Head of caudate nucleus (tissue), 42 donors: ENCODE data around the gene TMOD2.
"Not testable (repeated sequence)": the region's sequence is repeated elsewhere in the genome, so short reads cannot be mapped to it uniquely, and the experiment has no call there.

Experiments used
- DNase-seq, 42 donors: peaks; one replicate each; pipeline versions ENCODE4 v3.0.0 to v3.0.0-alpha.2; 2020 to 2021; ENCODE audit warnings: mixed read lengths in 7 of 42
- intact Hi-C: fragments of 100-400 bp; cut with DNase I; formaldehyde crosslinking; loops from one replicate; pipeline ENCODE4 v1.15.0; 2022

TMOD2 gene

DNA sequence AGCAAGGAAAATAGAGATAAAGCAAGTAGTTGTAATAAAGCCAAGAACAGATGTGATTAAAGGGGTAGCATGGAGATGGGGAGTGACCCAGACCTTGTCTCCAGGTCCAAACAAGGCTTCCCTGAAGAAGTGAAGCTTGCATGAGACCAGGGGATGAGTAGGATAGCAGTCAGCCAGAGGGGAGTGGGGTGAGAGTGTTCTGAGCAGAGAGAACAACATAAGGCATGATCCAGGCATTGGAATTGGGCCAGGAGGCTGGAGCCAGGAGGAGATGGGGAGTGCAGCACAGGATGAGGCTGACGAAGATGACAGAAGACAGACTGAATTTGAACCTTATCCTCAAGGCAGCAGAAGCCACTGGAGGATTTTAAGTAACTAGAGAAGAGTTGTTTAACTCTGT, 7.2 kb downstream of the TMOD2 start:
- peak in 39 of 42 donors; percentile 20 to 90 (median 69) for DNase-seq
- intact Hi-C loops = no loop called here

DNA sequence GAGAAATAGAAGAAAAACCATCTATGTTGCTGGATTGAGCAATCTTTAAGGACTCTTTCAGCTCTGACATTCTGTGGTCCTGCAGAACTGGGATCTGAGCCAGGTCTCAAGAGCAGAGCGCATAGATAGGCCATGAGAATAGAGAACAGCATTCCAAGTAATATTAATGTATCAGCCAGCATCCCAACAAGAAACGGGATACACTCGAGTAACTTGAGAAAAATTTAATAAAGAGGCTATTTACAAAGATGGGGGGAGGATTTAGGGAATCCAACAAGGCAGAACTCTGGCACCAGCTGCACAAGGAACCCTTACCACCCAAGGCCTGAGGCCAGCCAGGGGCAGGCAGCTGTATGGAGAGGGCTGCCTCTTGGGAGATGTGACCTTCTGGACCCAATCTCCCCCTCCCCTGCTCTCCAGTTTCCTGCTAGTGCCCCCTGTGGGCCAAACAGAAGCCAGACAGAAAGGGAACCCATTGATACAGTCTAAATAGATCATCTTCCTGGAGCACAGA, 8.2 kb downstream of the TMOD2 start:
- intact Hi-C loops = no loop called here
- DNase-seq = peak in 8 of 42 donors; percentile 31 to 63 (median 39)

DNA sequence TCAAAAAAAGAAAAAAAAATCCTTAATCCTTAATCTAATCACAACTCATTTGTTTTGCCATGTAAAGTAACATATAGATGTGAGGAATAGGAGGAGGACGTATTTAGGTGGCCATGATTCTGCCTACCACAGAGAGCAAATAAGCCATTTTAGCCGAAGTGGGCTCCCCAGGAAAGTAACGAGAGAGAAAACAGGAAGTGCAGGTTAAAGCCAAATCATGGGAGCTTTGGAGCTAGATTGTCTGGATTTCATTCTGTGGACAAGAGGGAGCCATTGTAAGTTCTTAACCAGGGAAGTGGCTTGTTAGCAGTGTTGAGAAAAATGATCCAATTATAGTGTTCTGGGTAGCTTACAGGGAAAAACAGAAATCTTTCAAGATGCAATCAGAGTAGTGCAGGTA, 9.4 kb downstream of the TMOD2 start:
- intact Hi-C loops = no loop called here
- DNase-seq = no peak

DNA sequence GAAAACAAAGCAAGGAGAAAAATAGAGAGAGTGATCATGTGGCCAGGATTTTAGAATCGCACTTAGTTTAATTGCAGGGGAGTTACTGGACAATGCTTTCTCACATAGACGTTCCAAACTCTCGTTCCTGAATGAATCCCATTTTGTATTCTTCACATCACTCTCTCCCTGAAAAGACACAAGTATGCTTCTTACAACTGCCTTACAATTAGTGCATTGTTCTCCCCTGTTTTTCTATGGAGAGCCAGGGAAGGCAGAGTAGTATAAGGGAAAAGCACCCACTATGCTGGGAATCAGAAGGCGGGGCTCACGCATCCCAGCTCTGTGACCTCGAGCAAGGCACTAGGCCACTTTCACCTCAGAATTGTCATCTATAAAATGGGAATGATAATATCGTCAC, 14.4 kb downstream of the TMOD2 start:
- intact Hi-C loops = no loop called here
- peak in 26 of 42 donors; percentile 20 to 80 (median 47) for DNase-seq

DNA sequence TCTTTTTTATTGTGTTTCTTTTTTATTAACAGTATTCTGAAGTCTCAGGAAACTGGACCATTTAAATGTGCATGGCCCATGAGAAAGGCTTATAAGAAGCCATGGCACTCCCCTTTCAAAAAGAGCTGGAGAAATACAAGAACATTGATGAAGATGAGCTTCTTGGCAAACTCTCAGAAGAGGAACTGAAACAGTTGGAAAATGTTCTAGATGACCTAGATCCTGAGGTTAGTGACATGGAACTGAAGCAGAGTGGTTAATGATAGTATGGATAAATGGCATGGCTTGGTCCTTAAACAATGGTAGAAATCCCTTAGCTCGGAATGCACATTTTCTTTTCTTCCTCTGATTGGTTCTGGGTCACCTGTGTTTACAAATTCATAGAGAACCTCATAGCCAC, 14.9 kb downstream of the TMOD2 start:
- intact Hi-C loops = no loop called here
- DNase-seq = no peak

DNA sequence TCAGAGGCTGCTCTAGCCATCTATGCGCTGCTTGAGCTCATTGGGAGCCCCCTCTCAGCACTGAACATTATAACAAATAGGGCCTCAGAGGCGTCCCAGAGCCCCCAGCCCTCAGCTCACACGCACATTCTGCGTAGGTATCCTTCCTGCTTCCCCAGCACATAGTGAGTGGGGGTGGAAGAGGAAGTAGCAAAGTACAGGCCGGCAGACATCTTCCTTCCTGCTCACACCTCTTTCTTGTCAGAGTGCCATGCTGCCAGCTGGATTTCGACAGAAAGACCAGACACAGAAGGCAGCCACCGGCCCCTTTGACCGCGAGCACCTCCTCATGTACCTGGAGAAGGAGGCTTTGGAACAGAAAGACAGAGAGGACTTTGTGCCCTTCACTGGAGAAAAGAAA, 16.6 kb downstream of the TMOD2 start:
- DNase-seq = peak in 3 of 42 donors; percentile 21 to 47 (median 35)
- intact Hi-C loops = no loop called here

DNA sequence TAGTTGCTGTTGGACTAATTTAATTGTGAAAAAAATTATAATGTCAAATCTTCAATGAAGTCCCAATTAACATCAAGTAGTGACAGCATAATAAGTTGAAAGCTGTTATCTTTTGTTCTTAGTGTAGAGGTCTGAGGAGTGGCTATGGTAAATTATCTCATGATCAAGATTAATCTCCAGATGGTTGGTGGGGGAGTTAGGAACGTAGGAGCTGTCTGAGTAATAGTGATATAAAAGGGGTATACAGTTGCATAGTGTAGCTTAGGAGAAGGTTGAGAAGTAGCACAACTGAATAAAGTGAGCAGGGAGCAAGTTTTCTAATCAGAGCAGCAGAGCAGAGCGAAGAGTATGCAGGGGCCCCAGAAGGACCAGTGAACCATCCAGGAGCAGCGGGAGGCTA, 19.5 kb downstream of the TMOD2 start:
- intact Hi-C loops = loop anchor here (5.0 kb wide), 1 partner anchor 34 kb away; the partner anchor contains the start of gene LYSMD2
- peak in 1 of 42 donors; percentile 43 for DNase-seq

DNA sequence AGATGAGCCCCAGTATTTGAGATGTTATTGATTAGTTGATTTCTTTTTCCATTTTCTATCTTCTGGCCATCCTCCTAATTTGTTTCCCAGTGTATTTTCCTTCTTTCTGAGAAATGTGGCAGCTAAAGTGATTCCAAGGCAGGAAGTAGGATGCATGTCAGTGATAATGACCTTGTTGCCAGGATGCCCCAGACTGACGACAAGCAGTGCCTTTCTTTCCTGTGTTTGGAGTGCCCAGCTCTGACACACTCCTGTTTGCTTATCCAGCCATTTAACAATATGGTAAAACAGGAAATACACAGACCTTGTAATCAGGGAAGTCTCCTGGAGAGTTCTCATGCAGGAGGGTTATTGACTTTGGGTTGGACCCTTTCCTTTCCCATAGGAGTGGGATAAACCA, 20.4 kb downstream of the TMOD2 start:
- no peak for DNase-seq
- intact Hi-C loops = loop anchor here (5.0 kb wide), 1 partner anchor 34 kb away; the partner anchor contains the start of gene LYSMD2

DNA sequence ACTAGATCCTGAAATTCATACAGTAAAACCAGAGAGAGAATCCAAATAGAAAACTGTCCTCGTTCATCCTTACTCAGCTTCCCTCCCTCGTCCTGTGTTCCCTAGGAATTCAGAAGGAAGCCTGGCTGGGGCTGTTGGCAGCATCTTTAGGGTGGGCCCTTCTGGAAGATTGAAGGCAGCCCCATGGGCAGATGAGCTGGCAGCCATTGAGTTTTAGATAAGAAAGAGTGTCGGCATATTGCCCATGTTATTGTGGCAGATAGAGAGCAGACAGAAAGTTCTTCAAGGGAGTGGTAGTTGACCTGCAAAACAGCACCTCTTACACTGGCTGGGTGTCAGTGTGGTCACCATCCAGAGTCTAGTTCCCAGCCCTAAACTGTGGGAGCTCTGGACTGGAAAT, 23.5 kb downstream of the TMOD2 start:
- DNase-seq = no peak
- intact Hi-C loops = loop anchor here (5.0 kb wide), 1 partner anchor 38 kb away; the partner anchor contains the start of gene LYSMD2

DNA sequence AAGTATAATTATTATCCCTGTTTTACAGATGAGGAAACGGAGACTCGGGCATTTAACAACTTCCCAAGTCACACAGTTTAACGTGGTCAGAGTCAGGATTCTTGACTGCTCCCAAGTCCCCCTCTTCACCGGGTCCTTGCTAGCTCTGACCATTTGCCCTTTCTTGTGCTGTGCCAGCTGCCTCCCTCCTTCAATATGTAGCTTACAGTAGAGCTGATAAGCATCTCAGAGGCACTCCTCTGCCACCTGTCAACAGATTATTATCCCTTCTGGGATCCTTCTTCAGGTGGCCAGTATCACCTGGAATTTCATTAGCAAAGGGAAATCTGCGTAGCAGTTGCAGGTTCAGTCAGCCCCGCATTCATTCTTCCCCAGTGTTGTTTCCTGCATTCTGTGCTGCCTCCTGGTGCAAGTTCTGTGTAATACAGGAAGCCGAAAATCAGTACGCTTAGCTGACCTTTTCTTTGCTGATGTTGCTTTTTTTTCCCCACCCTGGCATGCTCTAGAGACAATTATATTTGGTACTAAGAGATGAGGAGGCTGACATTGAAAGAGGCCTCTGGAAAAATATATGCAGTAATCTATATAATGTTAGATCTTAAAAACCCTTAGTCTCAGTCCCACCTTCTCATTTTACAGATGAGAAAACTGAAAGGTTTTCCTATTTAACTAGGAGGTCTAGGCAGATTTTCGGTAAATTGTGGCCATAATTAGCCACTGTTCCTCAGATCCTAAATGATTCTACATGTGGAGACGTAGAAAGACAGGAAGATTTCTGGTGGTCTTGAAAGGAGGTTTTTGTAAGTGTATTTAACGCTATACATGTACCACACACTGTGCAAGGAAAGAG, 24.8 kb downstream of the TMOD2 start:
- DNase-seq = peak in 37 of 42 donors; percentile 27 to 83 (median 61)
- intact Hi-C loops = loop anchor here (2.0 kb wide), 1 partner anchor 125 kb away; no protein-coding TSS in a partner anchor

DNA sequence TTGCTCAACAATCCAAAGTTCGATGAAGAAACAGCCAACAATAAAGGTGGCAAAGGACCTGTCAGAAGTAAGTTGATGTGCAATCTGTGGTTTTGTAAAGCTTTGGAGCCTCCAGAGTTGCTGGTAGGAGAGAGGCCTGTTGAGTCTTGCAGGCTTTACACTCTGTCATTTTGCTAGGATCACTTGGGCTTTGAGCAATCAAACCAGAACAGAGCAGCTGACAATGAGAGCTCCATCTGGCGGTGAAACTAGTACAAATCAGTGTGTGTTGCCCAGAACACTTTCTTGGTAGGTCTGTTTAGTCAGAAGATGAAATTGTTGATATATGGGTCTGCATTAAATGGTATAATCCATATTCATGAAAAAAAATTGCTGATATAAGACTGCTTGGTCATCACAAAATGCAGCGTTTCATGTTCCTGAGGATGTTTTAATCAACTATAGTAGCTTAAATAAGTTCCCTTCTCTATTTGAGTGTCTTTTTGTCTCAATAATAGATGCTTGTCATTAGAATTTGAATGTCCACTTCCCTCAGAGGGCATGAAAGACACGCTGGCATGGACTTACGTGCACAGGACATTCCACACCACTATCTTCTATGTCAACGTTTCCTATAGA, 25.7 kb downstream of the TMOD2 start:
- intact Hi-C loops = loop anchor here (2.0 kb wide), 1 partner anchor 126 kb away; no protein-coding TSS in a partner anchor
- peak in 41 of 42 donors; percentile 46 to 92 (median 76) for DNase-seq

DNA sequence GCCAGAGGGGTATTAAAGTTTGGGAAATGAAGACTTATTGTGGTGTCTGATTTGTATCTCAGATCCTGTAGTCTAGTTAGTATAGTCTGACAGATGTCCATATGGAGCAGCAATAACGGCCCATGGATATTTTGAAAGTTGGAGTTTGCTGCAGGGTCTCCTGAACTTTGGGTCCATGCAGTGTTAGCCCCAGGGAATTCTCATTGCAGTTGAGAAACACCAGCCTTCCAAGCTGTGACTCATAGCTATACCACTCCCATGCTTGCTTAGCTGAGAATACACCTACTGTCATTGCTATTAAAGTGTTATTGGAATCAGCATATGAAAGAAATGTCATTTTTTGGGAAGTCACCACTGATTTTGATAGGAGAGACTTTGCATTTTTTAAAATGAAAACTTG, 29.2 kb downstream of the TMOD2 start:
- intact Hi-C loops = no loop called here
- peak in 7 of 42 donors; percentile 23 to 67 (median 38) for DNase-seq

DNA sequence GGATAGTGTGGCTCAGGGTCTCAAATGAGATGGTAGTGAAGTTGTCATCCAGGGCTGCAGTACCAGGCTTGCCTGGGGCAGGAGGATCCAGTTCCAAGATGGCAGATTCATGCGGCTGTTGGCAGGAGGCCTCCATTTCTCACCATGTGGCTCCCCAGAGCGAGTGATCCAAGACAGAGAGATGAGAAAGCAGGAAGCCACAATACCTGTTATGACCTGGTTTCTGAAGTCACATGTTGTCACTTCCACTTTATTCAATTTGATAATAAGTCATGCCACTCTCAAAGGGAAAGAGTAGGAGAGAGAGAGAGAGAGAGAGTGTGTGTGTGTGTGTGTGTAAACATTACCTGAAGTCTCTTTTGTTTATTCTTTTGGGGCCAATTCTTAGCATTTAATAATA, 30.1 kb downstream of the TMOD2 start:
- intact Hi-C loops = no loop called here
- no peak for DNase-seq

DNA sequence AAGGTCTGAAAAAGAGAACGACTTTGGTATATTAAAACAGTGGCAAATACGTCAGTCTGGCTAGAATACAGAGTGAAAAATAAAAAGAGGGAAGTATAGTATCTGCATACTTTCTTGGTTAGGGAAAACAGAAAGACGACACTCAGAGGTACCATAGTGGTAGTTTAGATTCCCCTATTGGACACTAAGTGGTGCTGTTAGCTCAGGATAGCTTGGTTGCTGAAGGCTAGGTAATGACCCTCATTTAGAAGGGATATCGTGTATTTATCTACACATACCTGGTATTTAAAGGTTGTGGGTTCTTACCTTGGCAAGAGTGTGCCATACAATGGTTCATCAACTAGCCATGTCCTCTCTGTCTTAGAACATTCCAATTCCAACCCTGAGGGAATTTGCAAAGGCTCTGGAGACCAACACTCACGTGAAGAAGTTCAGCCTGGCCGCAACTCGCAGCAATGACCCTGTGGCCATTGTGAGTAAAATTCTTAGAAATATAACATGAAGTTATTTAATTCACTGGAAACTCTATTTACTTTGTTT, 31.0 kb downstream of the TMOD2 start:
- DNase-seq = no peak
- intact Hi-C loops = no loop called here

DNA sequence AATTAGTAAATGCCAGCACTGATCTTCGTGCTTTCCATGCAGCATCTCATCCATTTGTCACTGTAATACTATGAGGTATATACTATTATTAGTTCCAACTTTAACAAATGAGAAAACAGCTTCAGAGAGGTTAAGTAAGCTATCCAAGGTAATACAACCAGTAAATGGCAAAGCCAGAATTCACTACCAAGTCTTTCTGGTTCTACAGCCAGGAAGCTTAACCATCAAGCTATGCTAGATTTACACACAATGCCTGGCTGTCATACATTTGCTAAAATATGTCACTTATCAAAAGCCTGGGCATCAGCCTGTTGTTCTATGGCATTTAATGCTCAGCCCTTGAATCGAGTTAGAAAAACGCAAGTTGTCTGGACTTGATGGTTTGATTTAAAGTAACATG, 32.6 kb downstream of the TMOD2 start:
- intact Hi-C loops = no loop called here

DNA sequence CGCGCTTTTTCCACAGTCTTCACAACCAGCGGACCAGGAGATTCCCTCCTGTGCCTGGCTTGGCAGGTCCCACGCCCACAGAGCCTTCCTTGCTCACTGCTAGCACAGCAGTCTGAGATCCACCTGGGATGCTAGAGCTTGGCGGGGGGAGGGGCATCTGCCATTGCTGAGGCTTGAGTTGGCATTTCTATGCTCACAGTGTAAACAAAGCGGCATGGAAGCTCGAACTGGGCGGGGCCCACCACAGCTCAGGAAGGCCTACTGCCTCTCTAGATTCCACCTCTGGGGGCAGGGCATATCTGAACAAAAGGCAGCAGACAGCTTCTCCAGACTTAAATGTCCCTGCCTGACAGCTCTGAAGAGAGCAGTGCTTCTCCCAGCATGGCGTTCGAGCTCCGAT, 35.7 kb downstream of the TMOD2 start:
- intact Hi-C loops, DNase-seq: not testable (repeated sequence)

More for the DNA sequence above, 32.6 kb downstream of the TMOD2 start:
- no peak for DNase-seq

DNA sequence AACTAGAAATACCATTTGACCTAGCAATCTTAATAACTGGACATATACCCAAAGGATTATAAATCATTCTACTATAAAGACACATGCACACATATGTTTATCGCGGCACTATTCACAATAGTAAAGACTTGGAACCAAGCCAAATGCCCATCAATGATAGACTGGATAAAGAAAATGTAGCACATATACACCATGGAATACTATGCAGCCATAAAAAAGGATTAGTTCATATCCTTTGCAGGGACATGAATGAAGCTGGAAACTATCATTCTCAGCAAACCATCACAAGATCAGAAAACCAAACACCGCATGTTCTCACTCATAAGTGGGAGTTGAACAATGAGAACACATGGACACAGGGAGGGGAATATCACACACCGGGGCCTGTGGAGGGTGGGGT, 41.1 kb downstream of the TMOD2 start:
- intact Hi-C loops, DNase-seq: not testable (repeated sequence)

DNA sequence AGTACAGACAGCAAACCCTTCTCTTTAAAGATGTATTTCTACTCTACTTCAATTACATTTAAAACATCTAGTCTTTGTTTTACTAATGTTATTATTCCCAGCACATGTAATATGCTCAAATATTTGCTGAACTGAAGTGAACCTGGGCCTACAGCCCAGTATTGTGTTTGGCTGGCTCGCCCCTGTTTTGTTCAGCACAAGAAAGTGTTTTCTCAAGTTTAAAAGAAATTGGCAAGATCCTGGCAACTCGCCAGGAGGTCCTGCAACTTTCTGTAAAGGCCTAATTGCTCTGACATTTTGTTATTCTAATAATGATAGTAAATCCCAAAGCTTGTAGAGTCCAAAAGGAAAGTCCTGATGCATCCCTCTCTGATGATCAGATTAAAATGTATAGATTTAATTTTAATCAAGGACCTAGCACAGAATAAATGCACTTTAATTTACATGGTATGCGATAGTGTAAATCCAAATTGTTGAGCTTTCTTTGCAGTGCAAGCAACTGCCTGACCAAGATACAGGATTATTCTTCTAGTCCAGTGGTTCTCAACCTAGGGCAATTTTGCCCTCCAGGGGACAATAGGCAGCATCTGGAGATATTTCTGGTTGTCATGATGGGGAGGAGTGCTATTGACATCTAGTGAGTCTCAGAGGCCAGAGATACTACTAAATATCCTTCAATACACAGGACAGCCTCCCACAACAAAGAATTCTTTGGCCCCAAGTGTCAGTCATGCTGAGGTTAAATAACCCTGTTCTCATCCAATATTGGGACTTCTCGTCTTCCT, 42.3 kb downstream of the TMOD2 start:
- DNase-seq = peak in 31 of 42 donors; percentile 8 to 81 (median 51)
- intact Hi-C loops = no loop called here

DNA sequence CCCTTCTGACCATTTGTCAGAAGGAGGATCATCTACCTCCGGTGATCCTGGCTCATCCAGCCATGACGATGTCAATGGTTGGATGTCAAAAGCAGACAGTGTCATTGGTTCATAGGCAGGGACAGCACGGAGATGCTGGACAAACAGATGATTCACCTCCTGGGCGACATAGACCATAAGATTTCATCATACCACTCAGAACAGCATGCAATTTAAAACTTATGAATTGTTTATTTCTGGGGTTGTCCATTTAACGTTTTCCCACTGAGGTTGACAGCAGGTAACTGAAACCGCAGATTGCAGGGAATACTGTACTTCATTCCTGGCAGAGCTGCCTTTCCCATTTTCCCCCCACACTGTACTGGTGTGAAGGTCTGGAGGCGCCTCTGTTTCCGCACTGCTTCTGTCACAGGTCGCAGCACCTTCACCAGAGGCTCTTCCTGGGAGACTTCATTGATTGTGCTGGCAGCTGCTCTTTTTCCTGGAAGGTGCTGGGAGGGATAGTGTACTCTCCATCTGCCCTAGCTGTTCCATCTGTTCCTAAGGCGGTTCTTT, 45.5 kb downstream of the TMOD2 start:
- no peak for DNase-seq
- intact Hi-C loops = no loop called here
